Measurements from ENCODE around the gene PKN2.
"Not testable (repeated sequence)": the region's sequence is repeated elsewhere in the genome, so short reads cannot be mapped to it uniquely, and the experiment has no call there.

Gene PKN2

GRCh38 chr1:88680471-88680870 is 3.6 kb upstream of the PKN2 start:
- no peak for DNase-seq

- no peak for DNase-seq
Observed at GRCh38 chr1:88680911-88681622, 3.0 kb upstream of the PKN2 start.

GRCh38 chr1:88684482-88685258 is 597 bp downstream of the PKN2 start:
- peak; percentile 37 for DNase-seq

- DNase-seq: no peak
Observed at GRCh38 chr1:88685259-88685620, 1.2 kb downstream of the PKN2 start.

GRCh38 chr1:88691540-88691939 is 7.5 kb downstream of the PKN2 start:
- no peak for DNase-seq

GRCh38 chr1:88695781-88696180 is 11.7 kb downstream of the PKN2 start:
- no peak for DNase-seq

- no peak for DNase-seq
Observed at GRCh38 chr1:88697503-88697902, 13.4 kb downstream of the PKN2 start.

GRCh38 chr1:88698140-88698539 is 14.1 kb downstream of the PKN2 start:
- no peak for DNase-seq

GRCh38 chr1:88698764-88699163 is 14.7 kb downstream of the PKN2 start:
- no peak for DNase-seq

GRCh38 chr1:88700425-88701013 is 16.4 kb downstream of the PKN2 start:
- DNase-seq: no peak

GRCh38 chr1:88701275-88701674 is 17.2 kb downstream of the PKN2 start:
- no peak for DNase-seq

- not testable (repeated sequence) for DNase-seq
Observed at GRCh38 chr1:88701793-88702192, 17.7 kb downstream of the PKN2 start.

- no peak for DNase-seq
Observed at GRCh38 chr1:88708011-88708410, 23.9 kb downstream of the PKN2 start.

- not testable (repeated sequence) for DNase-seq
Observed at GRCh38 chr1:88712907-88713306, 28.8 kb downstream of the PKN2 start.

- not testable (repeated sequence) for DNase-seq
Observed at GRCh38 chr1:88716571-88716970, 32.5 kb downstream of the PKN2 start.

- DNase-seq: no peak
Observed at GRCh38 chr1:88722492-88722891, 38.4 kb downstream of the PKN2 start.

- DNase-seq: no peak
Observed at GRCh38 chr1:88726697-88727096, 42.6 kb downstream of the PKN2 start.

GRCh38 chr1:88727205-88727604 is 43.1 kb downstream of the PKN2 start:
- DNase-seq: no peak

- DNase-seq: no peak
Observed at GRCh38 chr1:88729297-88729696, 45.2 kb downstream of the PKN2 start.

- DNase-seq: no peak
Observed at GRCh38 chr1:88730132-88730675, 46.1 kb downstream of the PKN2 start.

- DNase-seq: no peak
Observed at GRCh38 chr1:88730995-88731394, 46.9 kb downstream of the PKN2 start.

GRCh38 chr1:88731475-88732269 is 47.6 kb downstream of the PKN2 start:
- no peak for DNase-seq

GRCh38 chr1:88735382-88735781 is 51.3 kb downstream of the PKN2 start:
- DNase-seq: no peak
